GM23338 (cell line): Measurements from ENCODE around the gene CCRL2. TPM values are rescaled to one million over a fixed set of nuclear protein-coding genes. Genes with fewer than 3 reads are reported as not detected.
A peak's percentile ranks its signal among the peaks of the same experiment; 100 is the strongest.

ENCODE experiments used
- ATAC-seq: fragments of 200-7000 bp; cut with Tn5 transposase; 3 replicates; pipeline ENCODE4 v1.9.1; 2020
- DNase-seq: peaks from one replicate; pipeline ENCODE4 v3.0.0-alpha.2; 2015; ENCODE audit warnings: low spot score
- H2AFZ ChIP-seq: fragments of 200-600 bp; sonication (generic); 2 replicates; pipeline ENCODE4 v1.8.0; 2016; ENCODE audit warnings: antibody characterized with exemption, mild to moderate bottlenecking, moderate library complexity
- H3F3A ChIP-seq: fragments of 200-600 bp; sonication (generic); replicated peaks from 2 replicates; pipeline ENCODE4 v1.8.0; 2017; ENCODE audit warnings: antibody characterized with exemption, mixed run types, low read depth
- H3K27ac ChIP-seq: fragments of 200-600 bp; sonication (generic); 2 replicates; pipeline ENCODE4 v1.6.1; 2016; ENCODE audit warnings: low read depth
- H3K27me3 ChIP-seq: fragments of 200-600 bp; sonication (generic); 2 replicates; pipeline ENCODE4 v1.8.0; 2016; ENCODE audit warnings: mild to moderate bottlenecking, mixed run types, moderate library complexity; ENCODE audit not compliant: insufficient read depth
- H3K36me3 ChIP-seq: fragments of 200-600 bp; sonication (generic); 2 replicates; pipeline ENCODE4 v1.8.0; 2016; ENCODE audit warnings: mild to moderate bottlenecking; ENCODE audit not compliant: insufficient read depth
- H3K4me1 ChIP-seq: fragments of 200-600 bp; sonication (generic); 2 replicates; pipeline ENCODE4 v1.8.0; 2016; ENCODE audit warnings: mild to moderate bottlenecking, moderate library complexity; ENCODE audit not compliant: insufficient read depth
- H3K4me2 ChIP-seq: fragments of 200-600 bp; sonication (generic); 2 replicates; pipeline ENCODE4 v1.7.1; 2017; ENCODE audit warnings: mixed run types
- H3K4me3 ChIP-seq: fragments of 200-600 bp; sonication (generic); 2 replicates; pipeline ENCODE4 v1.6.1; 2016; ENCODE audit warnings: mixed run types
- H3K79me2 ChIP-seq: fragments of 200-600 bp; sonication (generic); replicated peaks from 2 replicates; pipeline ENCODE4 v1.8.0; 2017; ENCODE audit warnings: mild to moderate bottlenecking; ENCODE audit not compliant: insufficient read depth
- H3K9me2 ChIP-seq: fragments of 200-600 bp; sonication (generic); 2 replicates; pipeline ENCODE4 v1.8.0; 2017; ENCODE audit not compliant: insufficient read depth
- H4K20me1 ChIP-seq: fragments of 200-600 bp; sonication (generic); replicated peaks from 2 replicates; pipeline ENCODE4 v1.8.0; 2017; ENCODE audit warnings: mild to moderate bottlenecking; ENCODE audit not compliant: insufficient read depth
- H3K27ac Mint-ChIP-seq: 2 replicates; pipeline ENCODE4 v1.8.0; 2020; ENCODE audit warnings: inconsistent platforms, mild to moderate bottlenecking, moderate library complexity, mixed read lengths
- H3K27me3 Mint-ChIP-seq: 3 replicates; pipeline ENCODE4 v1.8.0; 2022; ENCODE audit warnings: low read depth, mild to moderate bottlenecking, moderate library complexity, mixed read lengths, inconsistent platforms; ENCODE audit not compliant: insufficient read depth, poor library complexity
- H3K36me3 Mint-ChIP-seq: 3 replicates; pipeline ENCODE4 v1.8.0; 2021; ENCODE audit warnings: low read depth, mild to moderate bottlenecking, inconsistent platforms, moderate library complexity, mixed read lengths
- H3K4me1 Mint-ChIP-seq: 3 replicates; pipeline ENCODE4 v1.8.0; 2020; ENCODE audit warnings: mild to moderate bottlenecking, inconsistent platforms, mixed read lengths
- H3K4me3 Mint-ChIP-seq: 3 replicates; pipeline ENCODE4 v1.8.0; 2021; ENCODE audit warnings: moderate library complexity, mild to moderate bottlenecking, inconsistent platforms, mixed read lengths
- H3K9me3 Mint-ChIP-seq: 3 replicates; pipeline ENCODE4 v1.8.0; 2020; ENCODE audit warnings: moderate library complexity, mild to moderate bottlenecking, inconsistent platforms, mixed read lengths
- CREB1 ChIP-seq: fragments of 250-450 bp; sonication (Bioruptor Pico); IDR thresholded peaks from 2 replicates; pipeline ENCODE4 v1.5.0; 2020; ENCODE audit warnings: low read depth, mild to moderate bottlenecking, moderate library complexity
- CTCF ChIP-seq, 2 experiments: fragments of 200-600 bp in 1 of 2; sonication (generic) in 1 of 2; conservative IDR thresholded peaks; 2 replicates each; pipeline versions ENCODE4 v1.5.1 to v1.6.1; 2016 to 2017; ENCODE audit warnings: antibody characterized with exemption in 2 of 2, low read depth in 2 of 2, mild to moderate bottlenecking in 2 of 2, moderate library complexity in 1 of 2
- EZH2 ChIP-seq: fragments of 200-600 bp; sonication (generic); IDR thresholded peaks from one replicate; pipeline ENCODE4 v1.8.0; 2017; ENCODE audit warnings: antibody characterized with exemption, mild to moderate bottlenecking, low read depth; ENCODE audit not compliant: unreplicated experiment
- EZH2phosphoT487 ChIP-seq: fragments of 200-600 bp; sonication (generic); IDR thresholded peaks from one replicate; pipeline ENCODE4 v1.8.1; 2018; ENCODE audit warnings: antibody characterized with exemption; ENCODE audit not compliant: unreplicated experiment
- JUNB ChIP-seq: IDR thresholded peaks from one replicate; pipeline ENCODE4 v1.6.1; 2016; ENCODE audit warnings: antibody characterized with exemption; ENCODE audit not compliant: unreplicated experiment
- POLR2AphosphoS5 ChIP-seq: IDR thresholded peaks from 2 replicates; pipeline ENCODE4 v1.6.1; 2016; ENCODE audit warnings: antibody characterized with exemption, low read depth
- REST ChIP-seq: IDR thresholded peaks from one replicate; pipeline ENCODE4 v1.6.1; 2018; ENCODE audit warnings: antibody characterized with exemption; ENCODE audit not compliant: unreplicated experiment
- STAT1 ChIP-seq: IDR thresholded peaks from one replicate; pipeline ENCODE4 v1.6.1; 2016; ENCODE audit warnings: antibody characterized with exemption; ENCODE audit not compliant: unreplicated experiment
- ZNF114 ChIP-seq: fragments of 250-450 bp; sonication (Bioruptor Pico); IDR thresholded peaks from 2 replicates; pipeline ENCODE4 v1.5.0; 2020; ENCODE audit warnings: mild to moderate bottlenecking, moderate library complexity
- ZNF331 ChIP-seq: fragments of 250-450 bp; sonication (Bioruptor Pico); IDR thresholded peaks from 2 replicates; pipeline ENCODE4 v1.5.0; 2020; ENCODE audit warnings: low read depth, mild to moderate bottlenecking, moderate library complexity
- polyA plus RNA-seq: library from polyadenylated mRNA; unstranded; fragments of >200 nt; fragmentation: Nextera tagmentation; extraction: Ambion mirVana; gene quantifications from 2 replicates; pipeline ENCODE4 v1.2.1, GENCODE V29; 2016
- total RNA-seq: library from RNA; depleted of rRNA; stranded (reverse); fragments of >200 nt; shearing (Covaris generic); gene quantifications from 2 replicates; pipeline ENCODE4 v1.2.3, GENCODE V29; 2014
- TF ChIP-seq, protein P1 (sequence below): IDR thresholded peaks from 2 replicates; pipeline ENCODE4 v1.6.1; 2016; ENCODE audit warnings: antibody characterized with exemption

CCRL2 gene
- total and polyA plus RNA-seq, 2 experiments from 2014 or later, result not detected

GRCh38 chr3:46433841-46434240 lies 26.8 kb downstream of the CCRL2 start:
- Mint-ChIP-seq H3K27me3 (no peaks in the 10 kb centered on the region), H3K27ac (no peak overlapping the region), H3K9me3 (peaks cover 17% of the 10 kb centered on the region), H3K4me3 (no peak overlapping the region), H3K4me1 (no peaks in the 10 kb centered on the region; the same call in 2 of the 3 replicates), H3K36me3 (peaks cover 7% of the 10 kb centered on the region; the same call in 2 of the 3 replicates)
- peaks cover 4% of the 10 kb centered on the region for H3K9me2 ChIP-seq
- no peak overlapping the region for H2AFZ ChIP-seq
- no peak overlapping the region for H3K4me3 ChIP-seq
- H3K27me3 ChIP-seq, result no peaks in the 10 kb centered on the region
- no peaks in the 10 kb centered on the region for H3K79me2 ChIP-seq
- DNase-seq (no peak), ATAC-seq (no peak)
- TF ChIP-seq, protein P1, sequence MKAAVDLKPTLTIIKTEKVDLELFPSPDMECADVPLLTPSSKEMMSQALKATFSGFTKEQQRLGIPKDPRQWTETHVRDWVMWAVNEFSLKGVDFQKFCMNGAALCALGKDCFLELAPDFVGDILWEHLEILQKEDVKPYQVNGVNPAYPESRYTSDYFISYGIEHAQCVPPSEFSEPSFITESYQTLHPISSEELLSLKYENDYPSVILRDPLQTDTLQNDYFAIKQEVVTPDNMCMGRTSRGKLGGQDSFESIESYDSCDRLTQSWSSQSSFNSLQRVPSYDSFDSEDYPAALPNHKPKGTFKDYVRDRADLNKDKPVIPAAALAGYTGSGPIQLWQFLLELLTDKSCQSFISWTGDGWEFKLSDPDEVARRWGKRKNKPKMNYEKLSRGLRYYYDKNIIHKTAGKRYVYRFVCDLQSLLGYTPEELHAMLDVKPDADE, result no peak
- no peak for TF ChIP-seq EZH2
- no peak for TF ChIP-seq ZNF114
- no peak for TF ChIP-seq REST
- no peak for TF ChIP-seq ZNF331 (CRISPR knock-in tag)
- no peaks in the 10 kb centered on the region for H3F3A ChIP-seq
- H3K4me1 ChIP-seq, result no peaks in the 10 kb centered on the region
- no peaks in the 10 kb centered on the region for H4K20me1 ChIP-seq
- H3K27ac ChIP-seq, result no peak overlapping the region
- H3K4me2 ChIP-seq, result no peak overlapping the region
- peaks cover 7% of the 10 kb centered on the region for H3K36me3 ChIP-seq

GRCh38 chr3:46435081-46435726 lies 28.1 kb downstream of the CCRL2 start:
- peaks cover 17% of the 10 kb centered on the region for H3K9me3 Mint-ChIP-seq
- no peak for TF ChIP-seq ZNF114
- no peak for TF ChIP-seq CTCF (conservative IDR thresholded peaks at IDR 0.05; ENCODE audit: low read depth in 2 of 2)
- no peak for TF ChIP-seq CREB1 (CRISPR knock-in tag)
- no peak for TF ChIP-seq STAT1
- no peak for TF ChIP-seq ZNF331 (CRISPR knock-in tag)
- no peak for TF ChIP-seq JUNB
- no peak for TF ChIP-seq REST
- TF ChIP-seq EZH2phosphoT487, result no peak
- TF ChIP-seq POLR2AphosphoS5, result no peak

More at GRCh38 chr3:46435081-46435726, 28.1 kb downstream of the CCRL2 start:
- ATAC-seq, result no peak
- H3K4me1 Mint-ChIP-seq, result peaks cover 2% of the 10 kb centered on the region; the same call in 2 of the 3 replicates
- DNase-seq, result peak; percentile 37
- H3K27me3 Mint-ChIP-seq, result no peaks in the 10 kb centered on the region
- Histone ChIP-seq H3K36me3 (peaks cover 7% of the 10 kb centered on the region), H3K9me2 (peaks cover 4% of the 10 kb centered on the region; the same call in 1 of the 2 replicates), H3K27ac (no peak overlapping the region), H2AFZ (peak overlapping the region; percentile 70), H4K20me1 (no peaks in the 10 kb centered on the region), H3K4me2 (no peak overlapping the region), H3F3A (no peaks in the 10 kb centered on the region), H3K79me2 (no peaks in the 10 kb centered on the region), H3K4me1 (peaks cover under 1% of the 10 kb centered on the region; the same call in 1 of the 2 replicates), H3K27me3 (no peaks in the 10 kb centered on the region), H3K4me3 (no peak overlapping the region)
- H3K27ac Mint-ChIP-seq, result no peak overlapping the region
- H3K36me3 Mint-ChIP-seq, result peaks cover 7% of the 10 kb centered on the region; the same call in 2 of the 3 replicates
- H3K4me3 Mint-ChIP-seq, result no peak overlapping the region
